ENCODE results near the gene GADL1.

DNA sequence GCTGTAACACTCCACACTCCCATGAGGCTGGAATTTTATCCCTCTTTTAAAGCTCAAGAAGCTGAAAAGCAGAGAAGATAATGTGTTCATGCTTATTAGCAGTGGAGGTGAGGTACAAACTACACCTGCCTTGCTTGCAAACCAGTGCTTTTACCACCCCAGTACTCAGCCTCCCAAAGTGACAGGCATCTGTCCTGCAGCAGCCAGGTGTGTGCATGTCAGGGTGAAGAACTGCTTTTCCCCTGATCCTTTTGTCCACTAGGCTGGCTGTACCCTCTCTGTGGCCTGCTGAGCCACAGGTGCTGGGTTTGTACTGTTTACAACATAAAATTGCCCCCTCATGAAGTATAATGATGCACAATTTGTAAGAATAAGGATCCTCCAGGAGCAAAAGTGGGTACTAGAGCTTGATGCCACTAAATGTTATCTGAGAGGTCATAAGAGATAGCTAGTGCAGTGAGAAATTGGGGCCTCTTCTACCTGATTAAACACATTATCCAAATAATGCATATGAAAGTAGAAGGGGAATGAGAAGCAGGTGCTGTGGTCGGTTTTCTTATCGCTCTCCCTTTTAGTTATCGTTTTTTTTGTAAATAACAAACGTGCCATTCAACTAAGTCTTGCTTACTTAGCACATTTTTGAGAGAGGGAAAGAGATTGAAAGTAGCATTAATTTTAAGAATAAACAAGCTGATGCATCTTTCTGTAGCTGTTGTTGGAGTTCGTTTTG is 39.2 kb upstream of the GADL1 start:
- no peak for TF ChIP-seq EZH2 (IDR thresholded peaks at IDR 0.05; ENCODE audit: low read depth)
- TF ChIP-seq, protein P1, sequence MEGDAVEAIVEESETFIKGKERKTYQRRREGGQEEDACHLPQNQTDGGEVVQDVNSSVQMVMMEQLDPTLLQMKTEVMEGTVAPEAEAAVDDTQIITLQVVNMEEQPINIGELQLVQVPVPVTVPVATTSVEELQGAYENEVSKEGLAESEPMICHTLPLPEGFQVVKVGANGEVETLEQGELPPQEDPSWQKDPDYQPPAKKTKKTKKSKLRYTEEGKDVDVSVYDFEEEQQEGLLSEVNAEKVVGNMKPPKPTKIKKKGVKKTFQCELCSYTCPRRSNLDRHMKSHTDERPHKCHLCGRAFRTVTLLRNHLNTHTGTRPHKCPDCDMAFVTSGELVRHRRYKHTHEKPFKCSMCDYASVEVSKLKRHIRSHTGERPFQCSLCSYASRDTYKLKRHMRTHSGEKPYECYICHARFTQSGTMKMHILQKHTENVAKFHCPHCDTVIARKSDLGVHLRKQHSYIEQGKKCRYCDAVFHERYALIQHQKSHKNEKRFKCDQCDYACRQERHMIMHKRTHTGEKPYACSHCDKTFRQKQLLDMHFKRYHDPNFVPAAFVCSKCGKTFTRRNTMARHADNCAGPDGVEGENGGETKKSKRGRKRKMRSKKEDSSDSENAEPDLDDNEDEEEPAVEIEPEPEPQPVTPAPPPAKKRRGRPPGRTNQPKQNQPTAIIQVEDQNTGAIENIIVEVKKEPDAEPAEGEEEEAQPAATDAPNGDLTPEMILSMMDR (conservative IDR thresholded peaks at IDR 0.05) = no peak

Measured in PC-9 (cell line).